Inflammatory macrophage treated with lipopolysaccharide for 1 hour (primary cell): Measurements from ENCODE around the gene NEK3.
"Not testable (repeated sequence)": the region's sequence is repeated elsewhere in the genome, so short reads cannot be mapped to it uniquely, and the experiment has no call there.

Experiments
- DNase-seq, 2 donors: peaks; one replicate each; pipeline ENCODE4 v3.0.0-alpha.2; 2020 to 2022

Gene NEK3

GRCh38 chr13:52159159-52159982, at the start of gene NEK3:
TSS of gene NEK3 (minus strand) at chr13:52159597. CDS start at chr13:52156191, 3,406 bp downstream.
- DNase-seq = peak; percentile 12 to 29

GRCh38 chr13:52208384-52208783, 49.0 kb upstream of the NEK3 start:
- not testable (repeated sequence) for DNase-seq

GRCh38 chr13:52207896-52208295, 48.5 kb upstream of the NEK3 start:
- DNase-seq = not testable (repeated sequence)

GRCh38 chr13:52207337-52207736, 47.9 kb upstream of the NEK3 start:
- not testable (repeated sequence) for DNase-seq

- not testable (repeated sequence) for DNase-seq
These were observed 45.1 kb upstream of the NEK3 start for GRCh38 chr13:52204546-52204945.

DNA sequence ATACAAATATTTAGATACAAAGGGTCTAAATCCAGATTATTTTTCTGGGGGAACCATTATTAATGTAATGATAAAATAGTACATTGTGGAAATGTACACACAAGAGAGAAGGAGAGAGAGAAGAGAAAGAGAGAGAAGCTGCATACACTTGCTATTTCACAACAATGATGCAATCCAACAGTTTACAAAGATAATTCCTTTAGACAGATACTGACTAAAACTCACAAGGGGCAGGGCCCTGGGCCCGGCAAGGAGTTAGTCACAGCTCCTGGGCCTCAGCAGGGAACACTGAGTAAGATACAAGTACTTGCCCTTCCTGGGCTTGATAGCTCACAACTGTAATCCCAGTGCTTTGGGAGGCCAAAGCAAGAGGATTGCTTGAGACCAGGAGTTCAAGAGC, 44.5 kb upstream of the NEK3 start:
- DNase-seq = peak; percentile 66 to 82

DNA sequence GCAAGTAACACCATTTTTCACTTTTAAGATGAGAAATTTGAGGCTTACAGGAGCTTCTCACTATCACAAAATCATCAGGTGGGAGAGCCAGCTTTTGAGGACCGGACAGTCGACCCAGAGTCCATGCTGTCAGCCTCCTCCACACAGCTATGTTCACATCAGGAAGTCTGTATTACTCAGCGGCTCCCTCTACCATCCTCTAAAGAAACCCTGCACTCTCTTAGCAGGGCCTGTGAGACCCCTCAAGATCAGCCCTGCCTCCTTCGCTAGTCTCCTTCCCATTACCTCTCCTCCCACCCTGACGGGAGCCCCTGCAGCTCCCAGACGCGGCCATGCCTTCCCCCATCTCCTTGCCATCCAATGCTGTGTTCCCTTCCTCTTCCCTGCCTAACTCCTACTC, 43.1 kb upstream of the NEK3 start:
- DNase-seq = not testable (repeated sequence)

DNA sequence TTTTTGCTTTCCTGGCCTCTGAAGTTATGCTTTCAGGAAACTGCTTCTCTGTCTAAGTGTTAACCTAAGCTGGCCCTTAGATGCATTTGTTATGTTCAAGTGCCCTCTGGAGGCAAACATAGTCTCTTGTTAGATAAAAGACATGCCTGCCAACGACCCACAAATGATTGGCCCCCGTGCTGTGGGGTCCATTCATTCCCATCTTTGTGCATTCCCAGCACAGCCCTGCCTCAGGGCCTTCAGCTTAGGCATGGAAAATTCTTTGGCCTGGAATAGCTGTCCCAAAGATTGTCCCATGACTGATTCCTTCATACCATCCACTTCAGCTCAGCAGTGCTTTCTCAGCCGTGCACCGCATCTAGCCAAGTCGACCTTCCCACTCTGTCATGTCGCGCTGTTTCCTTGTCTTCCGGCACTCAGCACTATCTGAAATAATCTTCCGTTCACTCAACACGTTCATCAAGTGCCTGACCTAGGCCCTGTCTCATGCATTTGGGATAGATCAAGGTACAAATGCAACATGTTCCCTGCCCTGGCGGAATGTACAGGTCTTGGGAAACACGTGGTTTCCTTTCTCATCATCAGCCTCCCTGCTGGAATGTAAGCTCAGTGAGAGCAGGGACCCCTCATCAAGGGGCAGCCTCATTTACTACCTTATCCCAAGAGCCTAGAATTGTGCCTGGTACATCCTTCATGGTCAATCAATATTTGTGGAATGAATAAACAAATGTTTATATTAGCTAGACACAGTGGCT, 42.2 kb upstream of the NEK3 start:
- peak; percentile 39 to 43 for DNase-seq

GRCh38 chr13:52195401-52195837, 36.0 kb upstream of the NEK3 start:
- peak; percentile 62 to 69 for DNase-seq

- DNase-seq = peak; percentile 65 to 92
These were observed 34.9 kb upstream of the NEK3 start for GRCh38 chr13:52194184-52194868.

GRCh38 chr13:52193587-52194183, 34.3 kb upstream of the NEK3 start:
- not testable (repeated sequence) for DNase-seq

GRCh38 chr13:52187424-52188187, 28.2 kb upstream of the NEK3 start:
- peak in 1 of 2 donors; percentile 21 for DNase-seq

DNA sequence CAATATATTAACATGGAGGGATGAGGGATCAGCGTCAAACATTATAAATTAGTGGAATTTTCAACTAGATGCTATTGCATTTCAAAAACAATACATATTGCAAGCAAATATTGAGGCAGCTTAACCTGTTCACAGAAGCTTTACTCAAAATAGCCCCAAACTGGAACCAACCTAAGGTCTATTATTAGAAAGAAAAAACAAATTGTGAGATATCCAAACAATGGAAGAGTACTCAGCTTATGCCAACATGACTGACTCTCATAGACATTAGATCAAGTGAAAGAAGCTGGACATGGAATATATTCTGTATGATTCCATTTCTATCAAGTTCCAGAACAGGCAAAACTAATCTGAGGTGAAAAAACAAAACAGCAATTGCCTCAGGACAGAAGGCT, 27.6 kb upstream of the NEK3 start:
- no peak for DNase-seq

GRCh38 chr13:52181316-52181954, 22.0 kb upstream of the NEK3 start:
- not testable (repeated sequence) for DNase-seq

- DNase-seq = no peak
These were observed 20.5 kb upstream of the NEK3 start for GRCh38 chr13:52179925-52180324.

DNA sequence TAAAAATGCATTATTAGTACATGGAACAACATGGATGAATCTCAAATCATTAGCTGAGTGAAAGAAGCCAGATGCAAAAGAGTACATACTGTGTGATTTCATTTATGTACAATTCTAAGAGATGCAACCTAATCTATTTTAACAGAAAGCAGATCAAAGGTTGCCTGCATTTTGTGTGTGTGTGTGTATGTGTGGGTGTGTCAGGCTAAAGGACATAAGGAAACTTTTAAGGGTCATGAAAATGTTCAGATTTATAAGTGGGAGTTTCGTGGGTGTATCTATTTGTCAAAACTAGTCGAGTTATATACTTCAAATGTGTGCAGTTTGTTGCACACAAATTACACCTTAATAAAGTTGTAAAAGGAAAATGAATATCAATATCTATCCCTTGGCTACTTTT, 17.9 kb upstream of the NEK3 start:
- DNase-seq = no peak

- DNase-seq = peak; percentile 24 to 33
These were observed 14.6 kb upstream of the NEK3 start for GRCh38 chr13:52173970-52174369.

DNA sequence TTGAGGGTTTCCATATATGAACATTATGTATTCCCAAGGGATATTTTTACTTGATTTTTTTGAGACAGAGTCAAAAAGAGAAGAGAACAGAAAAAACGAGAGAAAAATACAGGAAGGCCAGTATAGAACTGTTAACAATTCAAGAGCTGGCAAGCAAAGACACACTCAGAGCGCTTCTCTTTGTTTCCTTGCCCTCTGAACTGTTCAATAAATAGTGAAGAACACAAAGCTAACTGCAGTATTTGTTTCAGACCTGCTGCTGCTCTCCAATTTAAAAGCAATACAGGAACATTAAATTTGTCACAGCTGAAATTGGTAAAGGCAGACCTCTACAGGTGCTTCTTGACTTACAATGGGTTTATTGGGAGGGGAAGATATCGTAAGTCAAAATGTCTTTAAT, 14.0 kb upstream of the NEK3 start:
- no peak for DNase-seq

GRCh38 chr13:52171686-52172085, 12.3 kb upstream of the NEK3 start:
- DNase-seq = not testable (repeated sequence)

DNA sequence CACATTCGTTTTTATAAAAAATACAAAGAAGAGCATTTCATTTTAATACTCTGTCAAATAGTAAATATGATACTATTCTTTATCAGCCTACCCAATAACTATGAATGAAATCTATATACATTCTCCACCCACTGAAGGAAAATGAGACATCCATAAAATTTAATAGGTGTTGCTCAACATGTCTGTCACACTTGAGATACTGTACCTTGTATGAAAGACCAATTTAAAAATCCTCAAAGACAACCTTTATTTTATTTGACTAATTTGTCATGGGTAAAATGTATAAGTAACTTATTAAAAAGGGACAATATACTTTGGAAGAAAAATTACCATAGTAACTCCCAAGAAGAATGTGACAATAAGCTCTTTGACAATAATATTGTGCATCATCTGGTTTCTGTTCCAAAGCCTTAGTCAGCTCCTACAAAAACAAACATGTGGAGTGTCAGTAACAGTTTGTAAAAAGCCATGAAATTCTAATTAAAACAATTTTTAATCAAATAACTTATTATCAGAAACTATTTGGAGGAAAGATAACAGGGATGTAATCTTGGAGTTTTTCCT, 11.5 kb upstream of the NEK3 start:
- not testable (repeated sequence) for DNase-seq

DNA sequence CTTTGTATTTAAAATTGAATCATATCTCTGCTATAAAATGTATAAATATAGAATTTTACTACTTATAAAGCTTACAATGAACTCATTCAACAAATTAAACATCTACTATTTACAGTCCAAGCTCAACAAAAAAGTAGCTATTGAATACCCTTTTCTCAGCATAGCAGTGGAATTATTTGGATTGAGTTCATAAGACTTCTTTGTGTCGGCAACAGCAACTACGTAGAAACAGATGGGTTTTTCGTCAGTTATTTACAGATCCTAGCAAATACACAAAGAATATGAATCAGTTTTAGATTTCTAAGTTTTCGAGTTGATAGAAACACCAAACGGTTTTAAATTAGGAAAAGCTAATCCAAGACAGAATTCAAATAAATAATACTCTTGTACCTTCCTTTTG, 10.4 kb upstream of the NEK3 start:
- DNase-seq = no peak
